DOHH2 (cell line): ENCODE measurements around the gene ZNF662.

Source experiments
- H3F3A ChIP-seq: fragments of 200-600 bp; sonication (generic), shearing (Covaris generic); 2 replicates; pipeline ENCODE4 v1.6.0; 2016; ENCODE audit warnings: antibody characterized with exemption, mild to moderate bottlenecking; ENCODE audit not compliant: control insufficient read depth, insufficient read depth
- H3K27ac ChIP-seq: fragments of 200-600 bp; sonication (generic); 2 replicates; pipeline ENCODE4 v1.5.1; 2014; ENCODE audit warnings: low read depth, mild to moderate bottlenecking, low read length, moderate library complexity
- H3K27me3 ChIP-seq: fragments of 200-600 bp; sonication (generic); 2 replicates; pipeline ENCODE4 v1.6.1; 2014; ENCODE audit warnings: mild to moderate bottlenecking, low read length, mixed read lengths; ENCODE audit not compliant: control insufficient read depth
- H3K36me3 ChIP-seq: fragments of 200-600 bp; sonication (generic); 2 replicates; pipeline ENCODE4 v1.6.1; 2014; ENCODE audit warnings: mild to moderate bottlenecking, low read length, moderate library complexity, mixed read lengths; ENCODE audit not compliant: control insufficient read depth
- H3K4me1 ChIP-seq: fragments of 200-600 bp; sonication (generic); 2 replicates; pipeline ENCODE4 v1.6.1; 2014; ENCODE audit warnings: mild to moderate bottlenecking, low read length, mixed read lengths; ENCODE audit not compliant: control insufficient read depth
- H3K4me2 ChIP-seq: fragments of 200-600 bp; sonication (generic); 2 replicates; pipeline ENCODE4 v1.6.0; 2014; ENCODE audit warnings: mild to moderate bottlenecking, low read length, moderate library complexity
- H3K4me3 ChIP-seq: fragments of 200-600 bp; sonication (generic); 2 replicates; pipeline ENCODE4 v1.5.1; 2014; ENCODE audit warnings: mild to moderate bottlenecking, low read length, mixed read lengths
- H3K79me2 ChIP-seq: fragments of 200-600 bp; sonication (generic); 2 replicates; pipeline ENCODE4 v1.6.1; 2014; ENCODE audit warnings: mild to moderate bottlenecking, low read length, mixed read lengths; ENCODE audit not compliant: control insufficient read depth
- H3K9me2 ChIP-seq: fragments of 200-600 bp; sonication (generic); replicated peaks from 2 replicates; pipeline ENCODE4 v1.6.1; 2014; ENCODE audit warnings: mild to moderate bottlenecking, low read length, mixed read lengths; ENCODE audit not compliant: control insufficient read depth
- H3K9me3 ChIP-seq: fragments of 200-600 bp; sonication (generic); 2 replicates; pipeline ENCODE4 v1.6.1; 2014; ENCODE audit warnings: antibody characterized with exemption, low read length, mixed read lengths; ENCODE audit not compliant: control insufficient read depth, insufficient read depth
- H4K20me1 ChIP-seq: fragments of 200-600 bp; sonication (generic); 2 replicates; pipeline ENCODE4 v1.6.0; 2014; ENCODE audit warnings: low read depth, mild to moderate bottlenecking, antibody characterized with exemption, low read length, moderate library complexity; ENCODE audit not compliant: control insufficient read depth, insufficient read depth
- CTCF ChIP-seq: fragments of 200-600 bp; sonication (generic); IDR thresholded peaks from one replicate; pipeline ENCODE4 v1.5.1; 2014; ENCODE audit warnings: antibody characterized with exemption, mild to moderate bottlenecking, low read depth, low read length; ENCODE audit not compliant: poor library complexity, severe bottlenecking
- EZH2phosphoT487 ChIP-seq: fragments of 200-600 bp; sonication (generic); IDR thresholded peaks from 2 replicates; pipeline ENCODE4 v1.6.1; 2017; ENCODE audit warnings: borderline replicate concordance, mild to moderate bottlenecking, antibody characterized with exemption, low read length, moderate library complexity, mixed read lengths

Gene ZNF662

GRCh38 chr3:42891042-42891441 lies 14.9 kb upstream of the ZNF662 start:
- no peaks in the 10 kb centered on the region for H3K36me3 ChIP-seq
- peaks cover 3% of the 10 kb centered on the region; the same call in 1 of the 2 replicates for H3K27me3 ChIP-seq
- H3K79me2 ChIP-seq, result no peaks in the 10 kb centered on the region
- no peaks in the 10 kb centered on the region for H3K4me1 ChIP-seq
- no peak overlapping the region for H3K4me2 ChIP-seq
- no peaks in the 10 kb centered on the region for H3K9me3 ChIP-seq
- no peak overlapping the region for H3K27ac ChIP-seq
- TF ChIP-seq CTCF (no peak), EZH2phosphoT487 (no peak)
- no peaks in the 10 kb centered on the region for H4K20me1 ChIP-seq
- no peaks in the 10 kb centered on the region for H3F3A ChIP-seq
- H3K9me2 ChIP-seq, result no peaks in the 10 kb centered on the region
- H3K4me3 ChIP-seq, result no peak overlapping the region

- Histone ChIP-seq H3K4me2 (no peak overlapping the region), H3F3A (no peaks in the 10 kb centered on the region), H4K20me1 (no peaks in the 10 kb centered on the region), H3K27me3 (peaks cover 3% of the 10 kb centered on the region; the same call in 1 of the 2 replicates), H3K79me2 (no peaks in the 10 kb centered on the region), H3K27ac (no peak overlapping the region), H3K9me2 (no peaks in the 10 kb centered on the region), H3K4me1 (no peaks in the 10 kb centered on the region), H3K9me3 (no peaks in the 10 kb centered on the region), H3K36me3 (no peaks in the 10 kb centered on the region), H3K4me3 (no peak overlapping the region)
- TF ChIP-seq CTCF (no peak), EZH2phosphoT487 (no peak)
These were observed 13.8 kb upstream of the ZNF662 start for GRCh38 chr3:42892169-42892568.

- H3K79me2 ChIP-seq, result no peaks in the 10 kb centered on the region
These were observed 13.1 kb upstream of the ZNF662 start for GRCh38 chr3:42892807-42893206.

More at GRCh38 chr3:42892807-42893206, 13.1 kb upstream of the ZNF662 start:
- no peak overlapping the region for H3K4me3 ChIP-seq
- no peaks in the 10 kb centered on the region for H3K9me3 ChIP-seq
- H3K27ac ChIP-seq, result no peak overlapping the region
- H3K4me2 ChIP-seq, result no peak overlapping the region
- TF ChIP-seq EZH2phosphoT487 (no peak), CTCF (no peak)
- no peaks in the 10 kb centered on the region for H3K36me3 ChIP-seq
- no peaks in the 10 kb centered on the region for H4K20me1 ChIP-seq
- H3F3A ChIP-seq, result no peaks in the 10 kb centered on the region
- H3K9me2 ChIP-seq, result no peaks in the 10 kb centered on the region
- no peaks in the 10 kb centered on the region for H3K4me1 ChIP-seq
- peaks cover 3% of the 10 kb centered on the region; the same call in 1 of the 2 replicates for H3K27me3 ChIP-seq
